H1 (cell line): ENCODE data around the gene USP53. TPM values are rescaled to one million over a fixed set of nuclear protein-coding genes. Genes with fewer than 3 reads are reported as not detected.
"Not testable (repeated sequence)": the region's sequence is repeated elsewhere in the genome, so short reads cannot be mapped to it uniquely, and the experiment has no call there.

Experiments used
- CTCF ChIA-PET: fragments of 300-600 bp; sonication (Branson Sonifier 250); formaldehyde crosslinking; loops from one replicate; lab custom pipeline; 2021; ENCODE audit not compliant: partially characterized antibody; lab: Charles Lee
- POLR2A ChIA-PET: fragments of 300-600 bp; sonication (Branson Sonifier 250); formaldehyde crosslinking; loops from one replicate; lab custom pipeline; 2021; ENCODE audit warnings: inconsistent platforms; ENCODE audit not compliant: partially characterized antibody; lab: Charles Lee
- DNase-seq, 2 experiments: peaks; one replicate each; pipeline versions ENCODE4 v3.0.0 to v3.0.0-alpha.2; 2010 to 2022; ENCODE audit warnings: low spot score in 2 of 2, low read depth in 1 of 2, mixed read lengths in 1 of 2
- FAIRE-seq: peaks from 2 replicates; lab custom pipeline; 2011; peaks lifted over from hg19 to GRCh38; lab: Jason Lieb, UNC
- H2AFZ ChIP-seq: 2 replicates; pipeline ENCODE4 v1.8.1; 2012; ENCODE audit warnings: low read length, inconsistent platforms
- H2AK5ac ChIP-seq: 2 replicates; pipeline ENCODE4 v1.6.1; 2013; ENCODE audit warnings: low read depth, low read length
- H2BK120ac ChIP-seq: replicated peaks from 2 replicates; pipeline ENCODE3; 2013; ENCODE audit warnings: low read depth, low read length, inconsistent platforms
- H2BK12ac ChIP-seq: 2 replicates; pipeline ENCODE4 v1.6.1; 2013; ENCODE audit warnings: low read depth, low read length
- H2BK15ac ChIP-seq: 2 replicates; pipeline ENCODE4 v1.6.1; 2013; ENCODE audit warnings: low read length
- H2BK20ac ChIP-seq: 2 replicates; pipeline ENCODE4 v1.6.1; 2013; ENCODE audit warnings: low read length
- H2BK5ac ChIP-seq: 2 replicates; pipeline ENCODE4 v1.6.1; 2013; ENCODE audit warnings: low read depth, low read length
- H3K14ac ChIP-seq: 2 replicates; pipeline ENCODE4 v1.6.1; 2013; ENCODE audit warnings: inconsistent platforms; ENCODE audit not compliant: insufficient read length
- H3K18ac ChIP-seq: 2 replicates; pipeline ENCODE4 v1.6.1; 2013; ENCODE audit warnings: low read length; ENCODE audit errors: extremely low read depth
- H3K23ac ChIP-seq: 2 replicates; pipeline ENCODE4 v1.6.1; 2013; ENCODE audit warnings: inconsistent platforms; ENCODE audit not compliant: insufficient read length
- H3K23me2 ChIP-seq: 2 replicates; pipeline ENCODE4 v1.6.1; 2013; ENCODE audit warnings: low read depth, low read length
- H3K27ac ChIP-seq: 2 replicates; pipeline ENCODE4 v1.6.1; 2011; ENCODE audit warnings: low read depth, low read length, inconsistent platforms
- H3K27me3 ChIP-seq, 4 experiments: replicated peaks in 1 of 4; 1 replicate in 1 of 4; 2 replicates in 3 of 4; pipeline versions ENCODE4 v1.6.1 to v1.8.1; 2011 to 2013; ENCODE audit warnings: low read length in 3 of 4, mild to moderate bottlenecking in 3 of 4, inconsistent platforms in 2 of 4, mixed read lengths in 2 of 4, moderate library complexity in 1 of 4; ENCODE audit not compliant: control insufficient read depth in 3 of 4, insufficient read depth in 3 of 4; ENCODE audit errors: extremely low read depth in 1 of 4
- H3K36me3 ChIP-seq, 4 experiments: 2 replicates each; pipeline versions ENCODE4 v1.6.1 to v1.8.1; 2011 to 2013; ENCODE audit warnings: mild to moderate bottlenecking in 4 of 4, low read length in 3 of 4, moderate library complexity in 2 of 4, control low read depth in 1 of 4, inconsistent platforms in 1 of 4; ENCODE audit not compliant: insufficient read depth in 4 of 4, control insufficient read depth in 2 of 4
- H3K4ac ChIP-seq: replicated peaks from 2 replicates; pipeline ENCODE3; 2013; ENCODE audit warnings: low read length, low read depth, mixed read lengths, inconsistent platforms; ENCODE audit not compliant: insufficient read length
- H3K4me1 ChIP-seq, 4 experiments: replicated peaks in 1 of 4; 1 replicate in 1 of 4; 2 replicates in 3 of 4; pipeline versions ENCODE4 v1.6.1 to v1.8.1; 2011 to 2013; ENCODE audit warnings: low read length in 3 of 4, inconsistent platforms in 2 of 4, mixed read lengths in 1 of 4; ENCODE audit not compliant: insufficient read depth in 4 of 4, control insufficient read depth in 3 of 4
- H3K4me2 ChIP-seq, 2 experiments: 2 replicates each; pipeline versions ENCODE4 v1.6.1 to v1.8.1; 2011 to 2013; ENCODE audit warnings: low read depth in 2 of 2, low read length in 2 of 2, control low read depth in 1 of 2, inconsistent platforms in 1 of 2, mild to moderate bottlenecking in 1 of 2; ENCODE audit not compliant: insufficient read depth in 1 of 2
- H3K4me3 ChIP-seq, 4 experiments: fragments of 200-600, 300-600 bp in 1 of 4; sonication (generic), shearing (Covaris generic), sonication (Bioruptor Twin) in 1 of 4; 2 replicates each; pipeline versions ENCODE4 v1.5.1 to v1.8.1; 2011 to 2016; ENCODE audit warnings: low read length in 4 of 4, low read depth in 3 of 4, control low read depth in 2 of 4, inconsistent platforms in 2 of 4, mild to moderate bottlenecking in 2 of 4, mixed read lengths in 1 of 4, moderate library complexity in 1 of 4; ENCODE audit not compliant: insufficient read depth in 2 of 4; ENCODE audit errors: extremely low read depth in 1 of 4
- H3K56ac ChIP-seq: replicated peaks from 2 replicates; pipeline ENCODE3; 2013; ENCODE audit warnings: low read depth, mild to moderate bottlenecking, mixed read lengths, low read length, inconsistent platforms; ENCODE audit not compliant: insufficient read length
- H3K79me1 ChIP-seq: 2 replicates; pipeline ENCODE4 v1.6.1; 2013; ENCODE audit warnings: low read depth, low read length, control low read depth
- H3K79me2 ChIP-seq, 2 experiments: 2 replicates each; pipeline versions ENCODE4 v1.6.1 to v1.8.1; 2012 to 2013; ENCODE audit warnings: low read length in 2 of 2, mild to moderate bottlenecking in 2 of 2, inconsistent platforms in 1 of 2; ENCODE audit not compliant: insufficient read depth in 2 of 2, control insufficient read depth in 1 of 2
- H3K9ac ChIP-seq, 4 experiments: replicated peaks in 1 of 4; 1 replicate in 1 of 4; 2 replicates in 3 of 4; pipeline versions ENCODE4 v1.6.1 to v1.8.1; 2011 to 2013; ENCODE audit warnings: low read depth in 3 of 4, low read length in 3 of 4, control low read depth in 2 of 4, mild to moderate bottlenecking in 2 of 4, moderate library complexity in 2 of 4, inconsistent platforms in 1 of 4; ENCODE audit errors: extremely low read depth in 1 of 4
- H3K9me3 ChIP-seq, 2 experiments: 2 replicates each; pipeline versions ENCODE4 v1.6.1 to v1.8.1; 2012 to 2013; ENCODE audit warnings: mild to moderate bottlenecking in 2 of 2, moderate library complexity in 2 of 2, control low read depth in 1 of 2, inconsistent platforms in 1 of 2, low read depth in 1 of 2, low read length in 1 of 2, mixed read lengths in 1 of 2; ENCODE audit not compliant: insufficient read depth in 2 of 2
- H4K20me1 ChIP-seq, 2 experiments: replicated peaks in 1 of 2; 2 replicates each; pipeline versions ENCODE3 to v1.8.1; 2011 to 2013; ENCODE audit warnings: inconsistent platforms in 2 of 2, low read length in 2 of 2, mild to moderate bottlenecking in 1 of 2; ENCODE audit not compliant: insufficient read depth in 2 of 2, control insufficient read depth in 1 of 2
- H4K5ac ChIP-seq: 2 replicates; pipeline ENCODE4 v1.6.1; 2013; ENCODE audit warnings: low read length, low read depth, mixed read lengths, inconsistent platforms; ENCODE audit not compliant: insufficient read length
- H4K8ac ChIP-seq: 2 replicates; pipeline ENCODE4 v1.8.0; 2013; ENCODE audit warnings: mild to moderate bottlenecking, moderate library complexity, low read length, inconsistent platforms; ENCODE audit not compliant: insufficient read depth; ENCODE audit errors: extremely low read depth
- H4K91ac ChIP-seq: replicated peaks from 2 replicates; pipeline ENCODE3; 2013; ENCODE audit warnings: low read length, mixed read lengths, inconsistent platforms; ENCODE audit not compliant: insufficient read length
- RBBP5 ChIP-seq: IDR thresholded peaks from 2 replicates; pipeline ENCODE4 v1.7.1; 2012; ENCODE audit warnings: low read depth, mild to moderate bottlenecking, inconsistent platforms, low read length, moderate library complexity, borderline replicate concordance
- WGBS, 2 experiments: shearing (Covaris generic) in 1 of 2; methylation state at CpG; one replicate each; pipeline versions ENCODE4 v1.1.6 to v1.1.7; 2013 to 2015; ENCODE audit warnings: low lambda C conversion rate in 2 of 2, mixed read lengths in 2 of 2, inconsistent platforms in 1 of 2, low coverage in 1 of 2, missing lambda C conversion rate in 1 of 2; ENCODE audit not compliant: insufficient replicate concordance in 2 of 2, insufficient coverage in 1 of 2, insufficient read length in 1 of 2; ENCODE audit errors: extremely low coverage in 1 of 2, missing lambda C conversion rate in 1 of 2; 5-methylcytosine and 5-hydroxymethylcytosine counted together
- polyA plus RNA-seq, 7 experiments: library from polyadenylated mRNA; depleted of rRNA in 3 of 7; stranded (reverse) in 5 of 7; unstranded in 2 of 7; fragments of >200 nt in 5 of 7; fragments of 200-250 nt in 2 of 7; gene quantifications; 1 replicate in 5 of 7; 2 replicates in 1 of 7; 4 replicates in 1 of 7; pipeline versions ENCODE4 v1.2.1 to v1.2.3, GENCODE V29; 2011 to 2013; ENCODE audit warnings: missing spikeins in 2 of 7, mixed read lengths in 2 of 7
- total RNA-seq: library from RNA; stranded (reverse); fragmentation: NEBNext Ultra II Directional; extraction: Animal tissue kit (Norgen Biotek cat#: 25700); gene quantifications from 2 replicates; pipeline ENCODE4 v1.2.1, GENCODE V29; 2021

The USP53 gene
- total and polyA plus RNA-seq, 2 of the 8 experiments (the other 6 are each of a cell fraction or from before 2014, with no cell fraction given), result 2.9 to 14.9 TPM

GRCh38 chr4:119279541-119279940, 67.0 kb downstream of the USP53 start:
- CTCF ChIA-PET, result interaction anchor here (0.6 to 1.2 kb wide), 4 partner anchors 214 to 1331 kb away, joined by 3 to 4 read pairs (median 3); no protein-coding TSS in a partner anchor

More at GRCh38 chr4:119279541-119279940, 67.0 kb downstream of the USP53 start:
- not testable (repeated sequence) for H4K8ac ChIP-seq, H2BK120ac ChIP-seq, H3K4ac ChIP-seq, H3K9me3 ChIP-seq, H3K14ac ChIP-seq, H3K36me3 ChIP-seq
- peak overlapping the region in 2 of 4 experiments; percentile 32 to 39; a peak in 2 of 8 replicates for H3K4me3 ChIP-seq
- 0 out of 2 replicates have a peak, but pooled peaks have one; percentile 29 for TF ChIP-seq RBBP5
- TF ChIP-seq, all 59 proteins: peak for 1; not testable (repeated sequence) for 58
- H4K5ac ChIP-seq, H3K4me1 ChIP-seq, H2AK5ac ChIP-seq, H4K91ac ChIP-seq, H2BK12ac ChIP-seq, H2BK20ac ChIP-seq, H3K56ac ChIP-seq, H3K79me1 ChIP-seq, H3K23me2 ChIP-seq, H3K23ac ChIP-seq, H3K79me2 ChIP-seq, H3K27me3 ChIP-seq, H2AFZ ChIP-seq, H4K20me1 ChIP-seq, H2BK15ac ChIP-seq, FAIRE-seq: not testable (repeated sequence)
- Histone ChIP-seq H2BK5ac (peak overlapping the region; percentile 81), H3K9ac (peak overlapping the region in 2 of 4 experiments; percentile 30 to 69; a peak in 3 of 7 replicates), H3K18ac (peak overlapping the region; percentile 60), H3K27ac (peak overlapping the region; percentile 58; the same call in 1 of the 2 replicates), H3K4me2 (peak overlapping the region; percentile 33 to 38)
- POLR2A ChIA-PET, result interaction anchor here (0.7 to 1.5 kb wide), 3 partner anchors 20 to 239 kb away, joined by 3 to 8 read pairs (median 5); partner anchors contain the start of gene USP53
- DNase-seq, result peak in 1 of 2 experiments; percentile 62
- WGBS, 2 experiments, result 41% methylated on average over 9 of the region's 19 CpGs; no CpG with 5 or more reads in 1 of the 2 experiments
